Stimulated activated CD8-positive, alpha-beta memory T cell treated with anti-CD3 and anti-CD28 coated beads, Interleukin-12 subunit alpha, Interleukin-12 subunit beta, amount 100 ng/mL, for 4 hours (primary cell): ENCODE results near the gene TTBK2.

ENCODE experiments used
- DNase-seq: peaks from one replicate; pipeline ENCODE4 v3.0.0-alpha.2; 2020; ENCODE audit warnings: low read depth

TTBK2 gene

GRCh38 chr15:42692536-42692935 lies 228.0 kb downstream of the TTBK2 start:
- no peak for DNase-seq

- no peak for DNase-seq
Measured at GRCh38 chr15:42691770-42692169, 228.8 kb downstream of the TTBK2 start.

DNA sequence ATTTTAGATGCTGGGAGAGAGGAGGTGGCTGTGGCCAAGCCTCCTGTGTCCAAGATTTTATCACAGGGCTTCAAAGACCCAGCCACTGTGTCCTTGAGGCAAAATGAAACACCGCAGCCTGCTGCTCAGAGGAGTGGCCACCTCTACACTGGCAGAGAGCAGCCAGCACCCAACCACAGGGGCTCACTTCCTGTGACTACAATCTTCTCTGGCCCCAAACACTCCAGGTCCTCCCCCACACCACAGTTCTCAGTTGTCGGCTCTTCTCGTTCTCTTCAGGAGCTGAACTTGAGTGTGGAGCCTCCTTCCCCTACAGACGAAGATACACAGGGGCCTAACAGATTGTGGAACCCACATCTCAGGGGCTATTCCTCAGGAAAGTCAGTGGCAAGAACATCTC lies 229.3 kb downstream of the TTBK2 start:
- no peak for DNase-seq
